ENCODE data around the gene CYTL1. TPM values are rescaled to one million over a fixed set of nuclear protein-coding genes. Genes with fewer than 3 reads are reported as not detected.

Gene CYTL1
- total and polyA plus RNA-seq, 10 donors: 0.22 to 1.4 (median 1.1) TPM; not detected in 3

DNA sequence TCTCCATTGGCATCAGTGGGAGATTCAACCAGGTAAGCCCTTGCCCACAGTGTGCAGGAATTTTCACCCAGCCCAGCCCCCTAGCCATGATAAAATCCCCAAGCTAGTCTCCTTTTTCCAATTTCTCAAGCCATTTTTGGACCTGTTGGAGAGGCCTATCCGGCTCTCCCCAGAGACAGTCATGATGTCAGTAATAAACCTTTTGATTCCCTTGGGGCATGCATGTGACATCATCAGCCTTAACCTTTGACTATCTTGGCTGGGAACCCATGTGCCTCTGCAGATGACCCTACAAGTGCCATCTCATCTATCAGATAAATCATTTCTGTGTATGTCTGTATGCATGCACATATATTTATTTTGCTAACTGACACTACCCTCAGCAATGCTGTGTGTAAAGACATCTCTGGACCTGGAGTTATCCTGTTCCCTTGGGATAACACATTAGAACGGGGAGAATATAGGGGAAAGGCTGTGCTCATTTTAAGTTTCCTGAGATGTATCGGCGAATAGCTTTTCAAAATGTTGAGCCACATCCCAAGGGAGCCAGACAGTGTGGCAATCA lies 51.0 kb downstream of the CYTL1 start:
- intact Hi-C loops (cut with DNase I; ENCODE audit: low total_unique reads): no loop called here

More for the DNA sequence above, 51.0 kb downstream of the CYTL1 start:
- Histone ChIP-seq H3K27me3 (replicated peaks in 1 of 7) (peaks cover 0 to 3% (median 0%) of the 10 kb centered on the region in 7 donors), H3K27ac (no peak overlapping the region), H3K36me3 (no peaks in the 10 kb centered on the region), H3K4me1 (no peaks in the 10 kb centered on the region), H3K9me3 (peaks cover 0 to 23% (median 14%) of the 10 kb centered on the region in 8 donors), H3K4me3 (no peak overlapping the region)
- no peak for DNase-seq
- TF ChIP-seq, protein P1, sequence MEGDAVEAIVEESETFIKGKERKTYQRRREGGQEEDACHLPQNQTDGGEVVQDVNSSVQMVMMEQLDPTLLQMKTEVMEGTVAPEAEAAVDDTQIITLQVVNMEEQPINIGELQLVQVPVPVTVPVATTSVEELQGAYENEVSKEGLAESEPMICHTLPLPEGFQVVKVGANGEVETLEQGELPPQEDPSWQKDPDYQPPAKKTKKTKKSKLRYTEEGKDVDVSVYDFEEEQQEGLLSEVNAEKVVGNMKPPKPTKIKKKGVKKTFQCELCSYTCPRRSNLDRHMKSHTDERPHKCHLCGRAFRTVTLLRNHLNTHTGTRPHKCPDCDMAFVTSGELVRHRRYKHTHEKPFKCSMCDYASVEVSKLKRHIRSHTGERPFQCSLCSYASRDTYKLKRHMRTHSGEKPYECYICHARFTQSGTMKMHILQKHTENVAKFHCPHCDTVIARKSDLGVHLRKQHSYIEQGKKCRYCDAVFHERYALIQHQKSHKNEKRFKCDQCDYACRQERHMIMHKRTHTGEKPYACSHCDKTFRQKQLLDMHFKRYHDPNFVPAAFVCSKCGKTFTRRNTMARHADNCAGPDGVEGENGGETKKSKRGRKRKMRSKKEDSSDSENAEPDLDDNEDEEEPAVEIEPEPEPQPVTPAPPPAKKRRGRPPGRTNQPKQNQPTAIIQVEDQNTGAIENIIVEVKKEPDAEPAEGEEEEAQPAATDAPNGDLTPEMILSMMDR (IDR thresholded peaks at IDR 0.05 in 8 of 11, conservative IDR thresholded peaks at IDR 0.05 in 3 of 11): no peak
- TF ChIP-seq POLR2A (IDR thresholded peaks at IDR 0.05) (no peak), POLR2AphosphoS5 (IDR thresholded peaks at IDR 0.05) (no peak)
- 83 to 96% (median 89%) methylated on average over 4 of the region's 4 CpGs for WGBS, 5 donors

Other genes with a start within 250 kb of the CYTL1 start
- 1 to 10 TPM; 2.8 to 6.8 (median 5.2) TPM for gene MSX1, start 159.8 kb downstream of the CYTL1 start, total RNA-seq
- gene MSX1, start 159.8 kb downstream of the CYTL1 start, polyA plus RNA-seq: 1 to 10 TPM; 1.1 to 2.6 (median 2.0) TPM
- gene STK32B, start 32.0 kb upstream of the CYTL1 start, total RNA-seq: under 1 TPM; 0.26 to 0.87 (median 0.49) TPM
- under 1 TPM; 0.03 to 0.26 (median 0.17) TPM for gene STK32B, start 32.0 kb upstream of the CYTL1 start, polyA plus RNA-seq